Mesodermal cell (in vitro differentiated cells): ENCODE data around the gene DNAH7.
"Not testable (repeated sequence)": the region's sequence is repeated elsewhere in the genome, so short reads cannot be mapped to it uniquely, and the experiment has no call there.

ENCODE experiments used
- H3K27ac ChIP-seq: 2 replicates; pipeline ENCODE4 v1.7.0; 2013; ENCODE audit warnings: mild to moderate bottlenecking, low read depth, low read length, moderate library complexity; ENCODE audit not compliant: severe bottlenecking
- H3K36me3 ChIP-seq: 2 replicates; pipeline ENCODE4 v1.7.1; 2013; ENCODE audit warnings: mild to moderate bottlenecking, low read length, moderate library complexity; ENCODE audit not compliant: control insufficient read depth, insufficient read depth
- H3K4me1 ChIP-seq: one replicate; pipeline ENCODE4 v1.7.1; 2013; ENCODE audit warnings: mild to moderate bottlenecking, low read length; ENCODE audit not compliant: insufficient read depth, control insufficient read depth, poor library complexity, severe bottlenecking
- H3K4me3 ChIP-seq: 2 replicates; pipeline ENCODE4 v1.7.0; 2013; ENCODE audit warnings: low read length, control low read depth, mild to moderate bottlenecking; ENCODE audit not compliant: insufficient read depth, poor library complexity, severe bottlenecking; ENCODE audit errors: extremely low read depth
- H3K9me3 ChIP-seq: 2 replicates; pipeline ENCODE4 v1.7.1; 2013; ENCODE audit warnings: mild to moderate bottlenecking, low read length, moderate library complexity; ENCODE audit not compliant: control insufficient read depth
- WGBS, 2 experiments: methylation state at CpG; one replicate each; pipeline ENCODE4 v1.1.5; 2013; ENCODE audit warnings: missing lambda C conversion rate in 2 of 2; ENCODE audit not compliant: insufficient coverage in 2 of 2; 5-methylcytosine and 5-hydroxymethylcytosine counted together

Gene DNAH7

DNA sequence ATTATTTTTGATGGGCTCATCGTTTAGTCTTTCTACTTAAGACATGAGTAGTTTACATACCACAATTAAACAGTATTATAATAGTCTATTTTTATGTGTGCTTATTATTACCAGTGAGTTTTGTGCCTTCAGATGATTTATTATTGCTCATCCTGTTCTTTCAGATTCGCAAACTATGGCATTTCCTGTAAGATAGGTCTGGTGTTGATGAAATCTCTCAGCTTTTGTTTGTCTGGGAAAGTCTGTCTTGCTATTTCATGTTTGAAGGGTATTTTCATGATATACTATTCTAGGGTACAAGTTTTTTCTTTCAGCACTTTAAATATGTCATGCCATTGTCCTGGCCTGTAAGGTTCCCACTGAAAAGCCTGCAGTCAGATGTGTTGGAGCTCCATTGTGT, 101.3 kb downstream of the DNAH7 start:
- H3K36me3 ChIP-seq = no peaks in the 10 kb centered on the region
- 100% methylated on average over 1 of the region's 2 CpGs; no CpG with 5 or more reads in 1 of the 2 experiments for WGBS, 2 experiments
- no peak overlapping the region for H3K27ac ChIP-seq
- no peaks in the 10 kb centered on the region for H3K9me3 ChIP-seq
- H3K4me3 ChIP-seq = no peak overlapping the region
- H3K4me1 ChIP-seq = no peaks in the 10 kb centered on the region

DNA sequence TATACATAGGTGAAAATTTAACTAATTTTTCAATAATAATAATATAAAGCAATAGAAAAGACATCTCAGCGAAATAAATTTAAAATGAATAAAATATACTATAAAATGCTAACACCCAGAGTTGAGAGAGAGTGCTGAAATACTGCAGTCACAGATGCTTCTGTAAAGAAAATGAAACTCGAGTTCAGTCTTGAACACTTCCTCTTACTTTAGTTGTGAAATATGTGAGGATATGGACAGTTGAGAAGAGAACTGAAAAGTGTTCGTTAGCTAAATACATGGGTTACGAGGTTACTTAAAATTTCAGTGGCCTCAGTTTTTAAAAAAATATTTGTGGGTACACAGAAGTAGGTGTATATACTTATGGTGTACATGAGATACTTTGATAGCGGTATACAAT, 106.8 kb downstream of the DNAH7 start:
- Histone ChIP-seq H3K36me3 (no peaks in the 10 kb centered on the region), H3K4me1 (no peaks in the 10 kb centered on the region), H3K27ac (no peak overlapping the region), H3K9me3 (no peaks in the 10 kb centered on the region), H3K4me3 (no peak overlapping the region)
- WGBS, 2 experiments = 88 to 100% methylated on average over 2 of the region's 5 CpGs

DNA sequence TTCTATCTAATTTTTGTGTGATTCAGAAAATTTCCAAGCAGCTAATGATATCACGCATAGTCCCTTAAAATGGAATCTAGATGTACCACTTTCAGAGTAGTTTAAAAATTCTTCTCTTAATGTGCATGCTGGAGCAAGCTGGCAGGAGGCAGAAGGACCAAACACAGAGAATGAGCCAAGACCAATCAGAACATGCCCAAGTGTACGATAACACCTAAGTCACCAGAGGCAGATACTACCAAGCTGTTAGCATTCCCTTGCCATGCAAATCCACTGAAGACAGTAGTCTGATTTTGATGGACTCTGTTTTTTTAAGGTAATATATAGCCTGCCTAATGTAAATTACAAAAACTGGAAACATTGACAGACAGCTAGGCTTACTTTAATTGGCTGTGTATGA, 109.3 kb downstream of the DNAH7 start:
- no peak overlapping the region for H3K27ac ChIP-seq
- 100% methylated on average over 1 to 2 of the region's 2 CpGs for WGBS, 2 experiments
- H3K36me3 ChIP-seq = no peaks in the 10 kb centered on the region
- no peaks in the 10 kb centered on the region for H3K4me1 ChIP-seq
- H3K9me3 ChIP-seq = no peaks in the 10 kb centered on the region
- H3K4me3 ChIP-seq = no peak overlapping the region

DNA sequence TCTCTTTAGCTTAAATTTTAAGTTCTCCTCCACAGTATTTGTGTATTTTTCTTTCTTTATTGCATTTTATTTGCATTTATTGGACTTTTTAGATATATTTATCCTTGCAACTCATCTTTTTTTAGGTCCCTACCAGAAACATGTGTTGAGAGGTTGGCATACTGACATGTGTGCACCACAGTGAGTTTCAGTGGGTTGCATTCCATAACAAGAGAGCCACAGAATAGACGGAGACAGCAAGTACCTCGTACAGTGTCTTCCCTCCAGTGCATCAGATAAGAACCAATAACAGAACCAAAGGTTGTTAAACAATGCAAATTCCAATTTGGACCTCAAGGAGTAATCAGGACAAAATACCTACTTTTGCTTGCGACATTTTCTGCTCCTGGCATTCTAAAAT, 111.9 kb downstream of the DNAH7 start:
- H3K9me3 ChIP-seq = no peaks in the 10 kb centered on the region
- no peak overlapping the region for H3K4me3 ChIP-seq
- WGBS, 2 experiments = 91 to 94% methylated on average over 2 of the region's 3 CpGs
- H3K36me3 ChIP-seq = no peaks in the 10 kb centered on the region
- H3K27ac ChIP-seq = no peak overlapping the region
- H3K4me1 ChIP-seq = no peaks in the 10 kb centered on the region

DNA sequence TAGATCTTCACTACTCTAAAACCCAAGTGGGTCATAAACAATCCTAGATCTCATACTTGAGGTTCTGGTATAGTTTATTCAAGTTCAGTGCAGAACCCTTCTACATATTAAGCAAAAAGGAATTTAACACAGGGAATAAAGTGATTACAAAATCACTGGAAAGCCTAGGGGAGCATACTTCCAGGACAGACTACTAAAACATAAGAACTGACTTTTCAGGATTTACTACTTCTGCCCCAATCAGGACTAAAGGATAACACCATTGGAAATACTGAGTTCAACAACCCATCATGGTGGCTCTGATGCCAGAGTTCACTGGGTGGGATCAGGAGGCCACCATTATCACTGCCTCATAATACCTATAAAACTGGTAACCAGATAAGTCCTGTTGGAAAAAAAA, 123.6 kb downstream of the DNAH7 start:
- H3K9me3 ChIP-seq = no peaks in the 10 kb centered on the region
- no peak overlapping the region for H3K4me3 ChIP-seq
- H3K27ac ChIP-seq = no peak overlapping the region
- no peaks in the 10 kb centered on the region for H3K36me3 ChIP-seq
- no peaks in the 10 kb centered on the region for H3K4me1 ChIP-seq

DNA sequence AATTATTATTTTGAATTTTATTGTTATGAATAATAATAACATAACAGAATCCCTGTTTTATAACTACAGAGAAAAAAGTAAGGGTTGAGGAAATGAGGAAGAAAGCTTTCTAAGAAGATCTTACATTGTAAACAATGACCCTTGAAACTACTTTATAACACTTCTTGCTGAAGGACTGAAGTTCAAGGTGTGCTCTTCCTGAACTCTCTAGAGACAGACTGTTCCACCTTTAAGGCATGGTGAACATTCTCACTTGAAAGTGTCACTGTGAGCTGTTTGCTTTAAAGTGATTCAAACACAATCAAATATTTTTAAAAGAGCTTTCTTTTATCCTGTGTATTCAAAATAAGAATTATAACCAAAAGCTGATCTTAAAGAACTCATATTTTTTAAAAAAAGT, 131.5 kb downstream of the DNAH7 start:
- Histone ChIP-seq H3K27ac (no peak overlapping the region), H3K4me1 (no peaks in the 10 kb centered on the region), H3K4me3 (no peak overlapping the region), H3K36me3 (no peaks in the 10 kb centered on the region), H3K9me3 (no peaks in the 10 kb centered on the region)

DNA sequence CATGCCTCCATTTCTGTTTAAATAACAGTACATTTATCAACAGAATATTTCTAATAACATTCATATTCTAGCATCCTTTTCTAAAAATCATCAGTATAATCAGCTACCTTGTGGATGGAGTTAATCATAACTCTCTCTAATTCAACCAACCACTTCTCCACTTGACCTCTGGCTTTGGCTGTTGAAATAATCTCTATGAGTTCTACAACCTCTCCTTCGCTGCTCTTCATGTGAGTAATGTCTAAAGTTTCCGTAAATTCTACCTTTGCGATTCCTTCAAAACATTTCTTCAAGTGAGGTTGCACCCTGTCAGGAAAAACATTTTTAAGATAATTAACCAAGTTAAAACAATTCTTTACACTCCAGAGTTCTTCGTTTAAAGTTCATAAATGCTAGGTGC, 134.2 kb downstream of the DNAH7 start:
- H3K27ac ChIP-seq = no peak overlapping the region
- 86 to 100% methylated on average over 2 to 3 of the region's 4 CpGs for WGBS, 2 experiments
- H3K9me3 ChIP-seq = no peaks in the 10 kb centered on the region
- H3K4me3 ChIP-seq = no peak overlapping the region
- H3K36me3 ChIP-seq = no peaks in the 10 kb centered on the region
- no peaks in the 10 kb centered on the region for H3K4me1 ChIP-seq

DNA sequence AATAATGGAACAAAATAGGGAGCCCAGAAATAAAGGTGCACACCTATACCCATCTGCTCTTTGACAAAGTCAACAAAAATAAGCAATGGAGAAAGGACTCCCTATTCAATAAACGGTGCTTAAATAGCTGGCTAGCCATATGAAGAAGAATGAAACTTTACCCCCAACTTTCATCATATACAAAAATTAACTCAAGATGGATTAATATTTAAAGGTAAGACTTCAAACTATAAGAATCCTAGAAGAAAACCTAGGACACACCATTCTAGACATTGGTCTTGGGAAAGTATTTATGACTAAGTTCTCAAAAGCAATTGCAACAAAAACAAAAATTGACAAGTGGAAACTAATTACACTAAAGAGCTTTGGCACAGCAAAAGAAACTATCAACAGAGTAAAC, 139.1 kb downstream of the DNAH7 start:
- Histone ChIP-seq H3K27ac (no peak overlapping the region), H3K4me3 (no peak overlapping the region), H3K9me3 (no peaks in the 10 kb centered on the region), H3K36me3 (no peaks in the 10 kb centered on the region), H3K4me1 (no peaks in the 10 kb centered on the region)
- WGBS, 2 experiments = no CpG with 5 or more reads among the region's 1 CpG

DNA sequence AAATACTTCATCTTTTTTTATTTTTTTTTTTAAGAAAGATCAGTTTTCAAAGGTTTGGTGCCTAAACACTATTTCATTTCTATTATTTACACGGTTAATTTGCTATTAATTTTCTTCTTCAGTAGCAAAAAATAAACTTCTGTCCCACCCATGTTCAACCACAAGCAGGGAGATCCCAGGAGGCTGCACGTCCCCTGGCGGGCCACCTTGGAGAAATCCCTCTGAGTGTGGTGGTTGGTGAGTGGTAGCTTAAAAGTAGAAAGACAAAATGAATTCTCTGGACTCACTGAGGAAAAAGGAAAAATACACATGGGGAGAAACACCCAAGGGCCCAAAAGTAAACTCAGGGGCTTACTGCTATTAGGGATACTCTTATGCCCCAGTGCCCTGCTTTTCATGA, 143.5 kb downstream of the DNAH7 start:
- no peaks in the 10 kb centered on the region for H3K36me3 ChIP-seq
- no peak overlapping the region for H3K4me3 ChIP-seq
- no peaks in the 10 kb centered on the region for H3K4me1 ChIP-seq
- H3K27ac ChIP-seq = no peak overlapping the region
- H3K9me3 ChIP-seq = no peaks in the 10 kb centered on the region
- WGBS, 2 experiments = no CpG with 5 or more reads among the region's 3 CpGs

DNA sequence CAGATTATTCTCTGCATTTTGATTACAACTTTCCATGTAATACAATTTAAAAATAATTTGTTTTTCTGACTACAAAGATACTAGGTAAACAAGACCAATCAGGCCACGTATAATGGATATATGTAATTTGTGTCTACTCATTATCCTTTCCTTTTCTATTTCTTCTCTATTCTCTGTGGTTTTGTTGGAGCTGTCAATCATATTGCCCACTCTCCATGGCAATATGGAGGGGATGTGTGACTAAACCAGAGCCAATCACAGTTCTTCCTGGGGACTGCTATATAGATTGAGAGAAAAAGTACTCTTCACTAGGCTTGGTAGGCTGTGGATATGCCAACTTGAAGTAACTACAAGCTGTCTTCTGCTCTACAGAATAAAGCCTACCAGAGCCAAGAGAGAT, 144.7 kb downstream of the DNAH7 start:
- no peaks in the 10 kb centered on the region for H3K36me3 ChIP-seq
- no CpG with 5 or more reads among the region's 1 CpG for WGBS, 2 experiments

DNA sequence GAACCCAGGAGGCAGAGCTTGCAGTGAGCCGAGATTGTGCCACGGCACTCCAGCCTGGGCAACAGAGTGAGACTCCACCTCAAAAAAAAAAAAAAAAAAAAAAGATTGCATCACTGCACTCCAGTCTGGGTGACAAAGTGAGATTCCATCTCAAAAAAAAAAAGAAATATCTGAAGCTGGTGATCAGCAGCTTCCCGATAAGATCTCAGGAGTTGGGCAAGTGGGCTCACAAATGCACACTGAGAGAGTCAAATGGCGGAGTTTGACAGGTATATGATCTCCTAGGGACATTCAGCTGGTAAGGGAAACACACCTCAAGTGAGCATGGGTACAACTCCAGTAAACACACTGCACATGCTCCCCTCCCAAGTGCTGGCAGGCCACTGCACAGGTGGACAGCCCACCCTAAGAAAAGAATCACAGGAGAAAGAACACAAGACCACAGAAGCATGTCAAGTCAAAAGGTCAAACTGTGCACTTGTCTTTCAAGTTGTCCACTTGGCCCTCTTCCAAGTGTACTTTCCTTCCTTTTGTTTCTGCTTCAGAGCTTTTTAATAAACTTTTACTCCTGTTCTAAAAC, 151.5 kb downstream of the DNAH7 start:
- H3K36me3 ChIP-seq, H3K4me1 ChIP-seq, H3K9me3 ChIP-seq, H3K4me3 ChIP-seq, H3K27ac ChIP-seq: not testable (repeated sequence)
- WGBS, 2 experiments = 79 to 88% methylated on average over 2 of the region's 4 CpGs

More for the DNA sequence above, 144.7 kb downstream of the DNAH7 start:
- Histone ChIP-seq H3K27ac (no peak overlapping the region), H3K4me3 (no peak overlapping the region), H3K9me3 (no peaks in the 10 kb centered on the region), H3K4me1 (no peaks in the 10 kb centered on the region)

DNA sequence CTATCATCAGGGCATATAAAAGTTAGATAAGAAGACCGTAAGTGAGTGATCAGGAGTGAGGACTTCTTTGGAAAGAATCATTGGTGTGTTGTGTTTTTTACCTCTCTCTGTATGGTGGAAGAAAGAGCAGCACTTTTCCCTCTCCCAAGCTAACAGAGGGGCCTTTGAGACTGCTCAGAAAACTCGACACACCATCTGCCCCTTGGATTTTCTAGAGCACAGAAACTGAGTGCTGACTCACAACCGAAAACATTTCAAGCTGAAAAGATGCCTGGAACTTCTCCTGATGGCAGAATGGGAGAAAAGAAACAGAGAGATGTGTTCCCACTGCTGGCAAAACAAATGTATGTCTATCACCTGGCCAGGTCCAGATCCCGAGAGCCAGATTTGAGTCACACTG, 156.6 kb downstream of the DNAH7 start:
- Histone ChIP-seq H3K4me1 (peaks cover 4% of the 10 kb centered on the region), H3K9me3 (no peaks in the 10 kb centered on the region), H3K36me3 (no peaks in the 10 kb centered on the region), H3K4me3 (no peak overlapping the region), H3K27ac (no peak overlapping the region)
- 88 to 90% methylated on average over 3 to 4 of the region's 4 CpGs for WGBS, 2 experiments
